GM12872 (cell line): ENCODE measurements around the gene CSMD2.

Experiments used
- CTCF ChIP-seq: IDR thresholded peaks from 3 replicates; pipeline ENCODE4 v1.5.1; 2011; ENCODE audit warnings: low read depth, mild to moderate bottlenecking, low read length, moderate library complexity; ENCODE audit not compliant: insufficient read depth

CSMD2 gene

DNA sequence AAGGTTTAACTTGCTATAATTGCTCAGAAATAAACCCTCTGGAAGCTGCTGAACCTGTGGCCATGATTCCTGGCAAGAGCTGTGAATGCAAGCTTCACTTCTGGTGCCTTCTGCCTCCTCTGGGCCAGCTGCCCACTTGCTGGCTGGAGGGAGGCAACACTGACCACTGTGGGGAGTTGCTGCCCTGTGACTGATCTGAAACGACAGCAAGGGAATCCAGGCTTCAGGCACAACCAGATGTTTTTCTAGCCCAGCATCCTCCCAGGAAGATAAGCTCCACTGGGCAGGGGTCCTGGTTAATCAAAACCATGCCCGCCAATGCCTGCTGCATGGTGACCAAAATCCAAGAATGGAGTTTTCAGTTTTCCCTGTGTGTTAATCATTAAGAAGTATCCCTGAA, 481.1 kb downstream of the CSMD2 start:
- TF ChIP-seq CTCF: no peak

DNA sequence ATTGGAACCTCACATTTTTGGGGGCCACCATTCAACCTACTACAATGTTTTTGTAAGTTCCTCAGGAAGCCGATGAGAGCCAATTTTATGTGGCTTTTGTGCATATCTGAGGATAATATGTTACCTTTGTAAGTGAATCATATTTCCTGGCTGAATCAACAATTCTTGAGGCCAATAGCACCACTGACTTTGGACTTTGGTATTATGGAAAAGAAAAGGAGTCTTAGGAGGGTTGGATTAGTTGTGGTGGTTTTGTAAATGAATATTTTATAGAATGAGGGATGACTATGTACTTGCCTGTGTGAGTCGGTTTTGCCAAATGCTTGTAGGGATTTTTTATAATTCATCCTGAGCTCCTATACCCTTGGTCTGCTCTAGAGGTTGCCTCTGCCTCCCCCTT, 482.7 kb downstream of the CSMD2 start:
- no peak for TF ChIP-seq CTCF

DNA sequence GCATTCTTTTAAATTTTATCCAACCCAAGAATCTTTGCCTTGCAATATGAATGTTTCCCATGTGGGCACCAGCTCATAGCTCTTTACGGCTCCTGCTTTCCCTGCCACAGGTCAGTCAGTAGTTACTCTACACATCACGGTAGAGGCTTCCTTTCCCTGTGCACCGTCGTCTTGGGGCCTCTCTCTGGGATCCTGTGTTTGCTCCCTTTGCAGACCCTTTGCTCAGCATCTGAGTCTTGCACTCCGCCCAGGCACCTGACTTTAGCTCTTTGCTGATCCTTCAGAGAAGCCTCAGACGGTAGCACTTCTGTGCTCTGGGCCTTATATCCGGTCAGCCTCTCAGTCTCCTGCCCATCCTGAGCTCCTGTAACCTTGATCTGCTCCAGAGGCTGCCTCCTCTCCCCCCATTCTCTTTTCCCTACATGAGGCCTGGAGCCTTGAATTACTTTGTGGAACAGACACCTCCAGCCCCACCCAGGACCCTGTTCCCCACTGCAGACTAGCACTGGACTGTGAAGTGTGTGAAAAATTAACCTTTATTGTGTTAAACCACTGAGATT, 484.7 kb downstream of the CSMD2 start:
- no peak for TF ChIP-seq CTCF

DNA sequence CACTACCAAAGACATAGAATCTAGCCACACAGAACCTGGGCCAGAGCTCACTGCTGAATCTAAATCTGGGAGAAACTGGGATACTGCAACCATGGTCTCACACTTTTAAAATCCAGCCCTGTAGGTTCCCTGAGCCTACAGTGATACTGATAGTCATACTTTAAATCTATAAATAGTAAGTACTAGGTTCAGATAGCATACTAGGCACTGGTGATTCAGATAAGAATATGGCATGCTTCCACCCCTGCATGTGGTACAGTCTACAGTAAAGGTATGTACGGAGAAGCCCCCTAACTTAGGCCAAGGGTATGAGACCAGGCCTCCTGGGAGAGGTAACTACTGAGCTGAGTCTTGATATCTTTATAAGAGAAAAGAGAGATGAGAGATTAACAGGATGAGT, 494.5 kb downstream of the CSMD2 start:
- no peak for TF ChIP-seq CTCF

DNA sequence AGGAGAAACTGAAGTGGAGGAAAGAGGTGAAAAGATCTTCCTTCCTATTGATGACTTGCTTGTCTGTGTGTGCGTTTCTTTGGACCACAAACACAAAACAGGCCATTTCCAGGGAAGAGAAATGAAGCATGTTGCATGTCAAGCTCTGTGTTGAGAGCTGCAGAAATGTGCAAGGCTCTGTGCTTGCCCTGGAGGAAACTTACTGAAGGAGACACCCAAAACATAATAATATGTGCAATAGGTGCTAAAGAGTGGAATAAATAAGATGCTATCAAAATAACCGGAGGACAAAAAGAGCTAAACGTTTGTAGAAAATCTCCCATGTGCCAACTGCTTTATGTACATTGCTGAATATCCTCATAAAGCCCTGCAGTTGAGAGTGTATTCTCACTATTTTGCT, 496.3 kb downstream of the CSMD2 start:
- no peak for TF ChIP-seq CTCF

- no peak for TF ChIP-seq CTCF
These were observed 497.4 kb downstream of the CSMD2 start for GRCh38 chr1:33667386-33668282.

- TF ChIP-seq CTCF: no peak
These were observed 498.4 kb downstream of the CSMD2 start for GRCh38 chr1:33666616-33667015.
